HepG2 (cell line): ENCODE data around the gene ZNF132. TPM values are rescaled to one million over a fixed set of nuclear protein-coding genes. Genes with fewer than 3 reads are reported as not detected.

Experiments used
- ATAC-seq: fragments of 200-7000 bp; cut with Tn5 transposase; 3 replicates; pipeline ENCODE4 v1.9.1; 2020; ENCODE audit warnings: mild to moderate bottlenecking, moderate library complexity
- BruUV-seq: library from RNA; stranded (reverse); fragments of 400-500 nt; replicated peaks from 2 replicates; lab custom pipeline; 2021; lab: Mats Ljungman, UMichigan
- CTCF ChIA-PET: fragments of 300-600 bp; formaldehyde crosslinking; extraction: SDS; loops from one replicate; lab custom pipeline; 2021; ENCODE audit warnings: low total read pairs, inconsistent platforms, low intra/inter-chr PET ratio; lab: Yijun Ruan, JAX
- POLR2A ChIA-PET: fragments of 350-600 bp; sonication (Branson Sonifier 250); formaldehyde crosslinking; loops from one replicate; lab custom pipeline; 2020; ENCODE audit warnings: antibody characterized with exemption, inconsistent platforms; lab: Yijun Ruan, JAX
- DNase-seq: peaks from one replicate; pipeline ENCODE4 v3.0.0-alpha.2; 2015; ENCODE audit warnings: low spot score
- FAIRE-seq: peaks from 3 replicates; lab custom pipeline; 2011; peaks lifted over from hg19 to GRCh38; lab: Jason Lieb, UNC
- H2AFZ ChIP-seq: one replicate; pipeline ENCODE4 v1.6.1; 2011; ENCODE audit warnings: low read length, inconsistent platforms
- H3K27ac ChIP-seq: fragments of 300-600 bp; 3 replicates; pipeline ENCODE4 v1.8.0; 2011; ENCODE audit warnings: mixed run types, mild to moderate bottlenecking, mixed read lengths, low read length, inconsistent platforms; ENCODE audit not compliant: insufficient read depth; ENCODE audit errors: extremely low read length
- H3K27me3 ChIP-seq, 2 experiments: fragments of 200-600 bp in 1 of 2; 2 replicates in 1 of 2; 3 replicates in 1 of 2; pipeline versions ENCODE4 v1.6.0 to v1.8.0; 2011; ENCODE audit warnings: low read length in 2 of 2, mild to moderate bottlenecking in 2 of 2, moderate library complexity in 2 of 2, inconsistent platforms in 1 of 2; ENCODE audit not compliant: insufficient read depth in 2 of 2, control insufficient read depth in 1 of 2
- H3K36me3 ChIP-seq, 2 experiments: fragments of 200-600 bp in 1 of 2; replicated peaks in 1 of 2; 2 replicates in 1 of 2; 3 replicates in 1 of 2; pipeline versions ENCODE4 v1.5.1 to v1.8.0; 2011; ENCODE audit warnings: low read length in 2 of 2, inconsistent platforms in 1 of 2; ENCODE audit not compliant: insufficient read depth in 2 of 2, control insufficient read depth in 1 of 2
- H3K4me1 ChIP-seq: 2 replicates; pipeline ENCODE4 v1.5.1; 2012; ENCODE audit warnings: low read length, inconsistent platforms; ENCODE audit not compliant: insufficient read depth
- H3K4me2 ChIP-seq: 2 replicates; pipeline ENCODE4 v1.6.0; 2011; ENCODE audit warnings: low read depth, low read length, inconsistent platforms
- H3K4me3 ChIP-seq, 3 experiments: fragments of 200-600 bp in 1 of 3; sonication (generic), shearing (Covaris generic) in 1 of 3; replicated peaks in 1 of 3; 2 replicates each; pipeline ENCODE4 v1.5.1; 2011 to 2016; ENCODE audit warnings: low read length in 3 of 3, inconsistent platforms in 2 of 3, low read depth in 2 of 3, mild to moderate bottlenecking in 2 of 3, control low read depth in 1 of 3, mixed read lengths in 1 of 3; ENCODE audit not compliant: insufficient read depth in 1 of 3
- H3K79me2 ChIP-seq: one replicate; pipeline ENCODE4 v1.6.1; 2011; ENCODE audit warnings: low read length, inconsistent platforms; ENCODE audit not compliant: insufficient read depth
- H3K9ac ChIP-seq: 2 replicates; pipeline ENCODE4 v1.6.0; 2011; ENCODE audit warnings: mild to moderate bottlenecking, low read depth, low read length, inconsistent platforms; ENCODE audit not compliant: insufficient read depth
- H3K9me3 ChIP-seq: 2 replicates; pipeline ENCODE4 v1.5.1; 2012; ENCODE audit warnings: mild to moderate bottlenecking, low read length
- H4K20me1 ChIP-seq: 2 replicates; pipeline ENCODE4 v1.6.0; 2011; ENCODE audit warnings: inconsistent platforms, mild to moderate bottlenecking, low read length, moderate library complexity; ENCODE audit not compliant: insufficient read depth
- ARHGAP35 ChIP-seq: sonication (generic); formaldehyde crosslinking; IDR thresholded peaks from 2 replicates; pipeline ENCODE4 v1.9.0; 2022; ENCODE audit warnings: mild to moderate bottlenecking, inconsistent platforms, moderate library complexity, missing genetic modification reagents, borderline replicate concordance
- ETV5 ChIP-seq: IDR thresholded peaks from 2 replicates; pipeline ENCODE4 v1.6.1; 2018; ENCODE audit warnings: missing biosample characterization, missing genetic modification reagents, inconsistent platforms, borderline replicate concordance
- GATA4 ChIP-seq: sonication (generic); IDR thresholded peaks from 2 replicates; pipeline ENCODE4 v1.6.1; 2016; ENCODE audit warnings: antibody characterized with exemption, low read depth, borderline replicate concordance
- JUN ChIP-seq: sonication (generic); formaldehyde crosslinking; IDR thresholded peaks from 2 replicates; pipeline ENCODE4 v1.4.0; 2020; ENCODE audit warnings: mild to moderate bottlenecking, missing genetic modification reagents
- MEF2D ChIP-seq: sonication (generic); formaldehyde crosslinking; IDR thresholded peaks from 2 replicates; pipeline ENCODE4 v1.5.1; 2020; ENCODE audit warnings: mild to moderate bottlenecking, missing genetic modification reagents
- MTA1 ChIP-seq: sonication (generic); formaldehyde crosslinking; IDR thresholded peaks from 2 replicates; pipeline ENCODE4 v1.4.0; 2020; ENCODE audit warnings: missing genetic modification reagents, mild to moderate bottlenecking, borderline replicate concordance
- PATZ1 ChIP-seq: sonication (generic); formaldehyde crosslinking; IDR thresholded peaks from 2 replicates; pipeline ENCODE4 v1.4.0; 2020; ENCODE audit warnings: missing genetic modification reagents
- PCBP1 ChIP-seq: fragments of 200-400 bp; formaldehyde crosslinking; IDR thresholded peaks from 2 replicates; pipeline ENCODE4 v1.6.1; 2017; ENCODE audit warnings: mild to moderate bottlenecking, low read depth, low read length, borderline replicate concordance
- PCBP2 ChIP-seq: fragments of 200-400 bp; formaldehyde crosslinking; optimal IDR thresholded peaks from 2 replicates; pipeline ENCODE3; 2018; ENCODE audit warnings: low read length, low read depth; ENCODE audit not compliant: poor library complexity, severe bottlenecking
- RFXAP ChIP-seq: sonication (generic); formaldehyde crosslinking; IDR thresholded peaks from 2 replicates; pipeline ENCODE4 v1.4.0; 2020; ENCODE audit warnings: missing genetic modification reagents, borderline replicate concordance
- SP140L ChIP-seq: sonication (generic); formaldehyde crosslinking; IDR thresholded peaks from 2 replicates; pipeline ENCODE4 v1.4.0; 2020; ENCODE audit warnings: missing genetic modification reagents, borderline replicate concordance
- ZC3H4 ChIP-seq: sonication (generic); formaldehyde crosslinking; IDR thresholded peaks from 2 replicates; pipeline ENCODE4 v1.4.0; 2020; ENCODE audit warnings: missing genetic modification reagents, borderline replicate concordance
- ZNF318 ChIP-seq: sonication (generic); formaldehyde crosslinking; IDR thresholded peaks from 2 replicates; pipeline ENCODE4 v1.4.0; 2020; ENCODE audit warnings: mild to moderate bottlenecking, missing genetic modification reagents
- WGBS: methylation state at CpG from one replicate; pipeline ENCODE4 v1.1.6; 2017; ENCODE audit warnings: low lambda C conversion rate; 5-methylcytosine and 5-hydroxymethylcytosine counted together
- in situ Hi-C: cut with HindIII; loops from 2 replicates; pipeline ENCODE4 v1.10.0; 2017; ENCODE audit warnings: low pct_unique_long_range_greater_than_20kb; ENCODE audit not compliant: extremely low pct_ligation_motif_present
- intact Hi-C: fragments of 100-400 bp; cut with micrococcal nuclease; formaldehyde crosslinking; loops from one replicate; pipeline ENCODE4 v1.10.0; 2022; ENCODE audit not compliant: unreplicated experiment
- polyA plus RNA-seq, 8 experiments: library from polyadenylated mRNA; depleted of rRNA in 3 of 8; stranded (reverse) in 7 of 8; unstranded in 1 of 8; fragments of >200 nt; fragmentation: Illumina TruSeq in 4 of 8; extraction: Trizol in 4 of 8; gene quantifications; 2 replicates each; pipeline versions ENCODE4 v1.2.1 to v1.2.3, GENCODE V29; 2011 to 2016; ENCODE audit warnings: low read depth in 4 of 8, missing spikeins in 1 of 8, mixed read lengths in 1 of 8; ENCODE audit not compliant: insufficient read depth in 1 of 8
- total RNA-seq, 5 experiments: library from RNA; depleted of rRNA; stranded (reverse); fragments of >200 nt; fragmentation: Illumina TruSeq; extraction: Trizol; gene quantifications; 2 replicates each; pipeline ENCODE4 v1.2.3, GENCODE V29; 2016; ENCODE audit warnings: low read depth in 1 of 5

ZNF132 gene
- total and polyA plus RNA-seq, 2 of the 13 experiments (the other 11 are each of a cell fraction or from before 2014, with no cell fraction given) = not detected

GRCh38 chr19:58417071-58417470 lies 22.9 kb downstream of the ZNF132 start:
- TF ChIP-seq RFXAP (CRISPR knock-in tag) (no peak), PATZ1 (CRISPR knock-in tag) (no peak), JUN (CRISPR knock-in tag) (no peak), PCBP1 (no peak), GATA4 (no peak), MTA1 (CRISPR knock-in tag) (no peak), ZC3H4 (CRISPR knock-in tag) (no peak), ARHGAP35 (CRISPR knock-in tag) (no peak), SP140L (CRISPR knock-in tag) (no peak), MEF2D (CRISPR knock-in tag) (no peak), ETV5 (CRISPR knock-in tag) (no peak), ZNF318 (CRISPR knock-in tag) (no peak), PCBP2 (no peak)
- H3K4me1 ChIP-seq = peaks cover 10% of the 10 kb centered on the region
- no peaks in the 10 kb centered on the region for H4K20me1 ChIP-seq
- in situ Hi-C loops = no loop called here
- ChIA-PET CTCF (no interaction called here), POLR2A (no interaction called here)
- ATAC-seq = no peak
- H3K9ac ChIP-seq = no peak overlapping the region
- no peak overlapping the region for H3K4me3 ChIP-seq
- no peak overlapping the region for H3K4me2 ChIP-seq
- DNase-seq = no peak
- peaks cover 5 to 17% of the 10 kb centered on the region in 2 experiments; a peak in 4 of 5 replicates for H3K36me3 ChIP-seq
- 96% methylated on average over 7 of the region's 7 CpGs for WGBS
- H3K9me3 ChIP-seq = no peaks in the 10 kb centered on the region
- no peak overlapping the region for H2AFZ ChIP-seq
- no peaks in the 10 kb centered on the region for H3K27me3 ChIP-seq
- no peaks in the 10 kb centered on the region for H3K79me2 ChIP-seq
- intact Hi-C loops = no loop called here
- H3K27ac ChIP-seq = no peak overlapping the region
- FAIRE-seq = no peak
- TSS peak; percentile 60 for BruUV-seq
